HG03064 (cell line): ENCODE measurements around the gene SVIL.
"Not testable (repeated sequence)": the region's sequence is repeated elsewhere in the genome, so short reads cannot be mapped to it uniquely, and the experiment has no call there.

Experiments
- ATAC-seq: cut with Tn5 transposase; IDR thresholded peaks from one replicate; pipeline ENCODE4 v1.9.1; 2021; ENCODE audit warnings: low read depth; ENCODE audit not compliant: unreplicated experiment

SVIL gene

DNA sequence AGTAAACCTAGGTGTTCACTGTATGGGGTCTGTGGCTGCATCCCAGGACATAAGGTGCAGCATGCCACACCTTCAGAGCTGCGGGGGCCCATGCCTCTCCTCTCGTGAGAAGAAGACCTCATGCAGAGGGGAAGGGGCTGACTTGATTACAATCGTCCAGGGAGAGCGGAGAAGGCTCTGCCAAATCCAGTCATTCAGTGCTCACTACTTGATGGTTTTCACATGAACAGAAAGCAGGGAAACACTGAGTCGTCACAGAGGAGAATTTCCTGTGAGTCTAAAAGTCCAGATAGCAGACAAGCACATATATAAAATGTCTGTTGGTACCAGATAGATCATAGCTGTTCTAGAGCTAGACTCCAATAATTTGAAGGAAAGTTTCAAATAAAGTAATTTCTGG lies 52.0 kb downstream of the SVIL start:
- not testable (repeated sequence) for ATAC-seq

DNA sequence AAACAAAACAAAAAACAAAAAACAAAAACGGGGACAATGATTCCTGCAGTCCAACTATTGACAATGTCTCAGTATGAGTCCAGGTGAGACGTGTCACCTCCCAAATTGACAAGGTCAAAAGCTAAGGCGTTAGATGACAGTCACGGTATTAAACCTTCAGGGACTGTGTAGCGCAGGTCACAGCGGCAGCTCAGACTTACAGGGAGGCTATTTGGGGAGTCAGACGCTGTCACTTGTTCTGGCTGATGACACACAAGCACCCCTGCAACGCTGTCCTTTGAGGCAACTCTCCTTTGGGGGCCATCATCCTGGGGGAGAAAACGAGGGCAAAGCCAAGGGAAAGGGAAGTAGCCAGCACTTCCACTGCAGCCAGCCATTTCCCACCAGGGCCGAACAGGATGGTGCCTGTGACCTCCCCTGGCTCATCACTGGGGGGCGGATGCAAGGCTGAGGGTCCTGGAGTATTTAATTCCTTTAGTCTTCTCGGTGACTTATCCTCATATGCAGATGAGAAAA lies 55.3 kb downstream of the SVIL start:
- no peak for ATAC-seq

DNA sequence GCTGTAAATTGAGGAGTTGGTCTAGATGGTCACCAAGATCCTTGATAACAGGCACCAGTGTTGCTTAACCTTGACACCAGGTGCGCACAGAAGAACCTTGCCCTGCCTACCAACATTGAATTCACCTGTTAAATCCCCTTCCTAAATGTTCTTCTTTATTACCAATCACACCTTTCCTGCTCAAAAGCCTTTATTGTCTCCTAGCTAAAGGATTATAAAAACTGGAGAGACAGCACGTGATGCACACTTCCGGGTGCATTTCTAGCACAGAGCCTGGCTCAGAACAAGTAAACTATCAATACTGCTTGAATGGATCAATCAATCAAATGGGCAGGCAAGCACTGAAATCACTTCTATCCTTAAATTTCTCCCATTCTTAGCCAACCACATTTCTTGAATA lies 56.3 kb downstream of the SVIL start:
- ATAC-seq, result no peak

GRCh38 chr10:29576681-29577080 lies 58.1 kb downstream of the SVIL start:
- no peak for ATAC-seq

DNA sequence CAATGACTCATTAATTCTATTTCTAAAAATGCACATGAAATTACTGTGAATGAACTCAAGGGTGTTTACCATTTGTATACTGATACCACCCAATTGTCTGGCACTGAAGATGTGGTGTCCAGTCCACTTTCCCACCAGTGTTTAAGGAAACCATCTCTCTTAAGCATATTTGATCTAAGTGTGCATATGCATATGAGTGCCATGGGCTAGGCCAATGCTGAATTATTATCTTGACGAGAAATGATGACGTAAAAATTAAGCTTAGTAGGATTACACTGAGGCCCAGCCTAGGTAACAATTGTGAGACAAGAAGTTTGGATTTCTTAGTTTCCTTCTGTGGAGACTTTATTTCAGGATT lies 59.7 kb downstream of the SVIL start:
- ATAC-seq, result no peak

DNA sequence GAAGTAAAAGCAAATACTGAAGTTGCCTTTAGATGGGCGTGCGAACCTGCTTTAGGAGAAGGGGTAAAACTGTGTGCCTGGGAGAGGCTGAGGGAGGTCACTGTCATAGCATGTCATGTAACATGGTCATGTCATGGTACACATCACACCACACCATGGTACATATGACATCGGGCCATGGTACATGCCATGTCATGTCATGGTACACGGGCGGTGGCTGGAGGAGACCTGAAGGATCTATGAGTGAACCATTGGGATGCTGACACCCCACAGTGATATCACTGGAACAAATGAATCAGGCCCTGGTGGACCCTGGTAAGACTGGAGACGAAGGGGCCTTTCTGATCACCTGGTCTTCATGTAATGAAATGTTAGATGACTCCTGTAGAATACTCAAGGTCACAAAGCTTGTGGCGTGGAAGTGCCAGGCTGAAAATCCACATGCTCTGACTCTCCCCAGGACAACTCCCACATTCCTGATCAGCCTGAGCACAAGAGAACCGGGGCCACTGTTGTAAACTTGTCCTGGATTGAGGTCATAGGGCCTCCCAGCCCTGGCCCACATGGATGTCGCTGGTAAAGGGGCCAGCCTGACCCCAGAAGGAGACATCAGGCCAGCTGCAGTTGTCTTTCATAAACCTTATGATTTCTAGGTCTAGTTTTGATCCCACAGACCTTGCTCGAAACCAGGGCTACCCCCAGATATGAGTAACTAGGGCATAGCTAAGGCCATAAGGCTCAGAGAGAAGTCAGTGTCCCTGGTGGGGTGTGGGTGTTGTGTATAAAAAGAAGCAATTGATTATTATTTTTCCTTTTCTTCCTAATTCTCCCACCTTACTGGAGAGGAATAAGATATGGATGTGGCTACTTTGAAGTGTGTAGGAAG lies 60.3 kb downstream of the SVIL start:
- ATAC-seq, result not testable (repeated sequence)

GRCh38 chr10:29570248-29570647 lies 64.5 kb downstream of the SVIL start:
- not testable (repeated sequence) for ATAC-seq

DNA sequence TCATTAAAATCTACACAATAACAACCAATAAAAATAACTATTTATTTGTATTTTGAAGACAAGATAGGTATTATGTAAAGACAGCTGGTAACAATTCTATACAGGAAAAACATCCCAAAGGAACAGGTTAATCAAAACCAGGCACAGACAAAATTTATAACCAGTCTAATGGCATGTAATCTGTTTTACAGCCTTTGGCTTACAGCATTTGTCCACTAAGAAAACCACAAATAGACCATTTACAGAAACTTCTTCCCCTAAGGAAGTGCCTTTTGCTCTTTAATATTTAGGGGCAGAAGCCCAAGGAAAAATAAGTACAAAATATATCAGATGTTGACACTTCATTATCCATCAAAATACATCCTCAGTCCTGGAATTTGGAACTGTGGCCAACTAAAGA lies 65.0 kb downstream of the SVIL start:
- ATAC-seq, result no peak

DNA sequence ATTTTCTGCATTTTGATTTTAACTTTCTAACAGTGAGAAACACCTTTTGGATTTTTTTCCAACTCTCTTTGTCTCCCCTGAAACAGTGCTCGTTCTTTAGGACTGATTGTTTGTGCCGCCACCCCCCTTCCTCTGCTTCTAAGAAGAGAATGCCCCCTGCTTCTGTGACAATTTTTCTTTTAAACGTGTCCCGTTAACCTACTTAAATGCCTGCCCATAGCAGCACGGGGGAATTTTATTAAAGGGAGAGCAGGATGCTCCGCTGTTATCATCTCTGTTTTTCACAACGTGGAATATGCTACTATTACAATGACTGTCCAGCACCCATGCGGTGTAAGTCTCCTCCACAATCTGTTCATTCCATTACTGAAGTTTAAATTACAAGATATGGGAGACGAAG lies 67.8 kb downstream of the SVIL start:
- ATAC-seq, result no peak

GRCh38 chr10:29566209-29566608 lies 68.6 kb downstream of the SVIL start:
- ATAC-seq, result not testable (repeated sequence)

GRCh38 chr10:29563420-29564035 lies 71.2 kb downstream of the SVIL start:
- ATAC-seq, result no peak

DNA sequence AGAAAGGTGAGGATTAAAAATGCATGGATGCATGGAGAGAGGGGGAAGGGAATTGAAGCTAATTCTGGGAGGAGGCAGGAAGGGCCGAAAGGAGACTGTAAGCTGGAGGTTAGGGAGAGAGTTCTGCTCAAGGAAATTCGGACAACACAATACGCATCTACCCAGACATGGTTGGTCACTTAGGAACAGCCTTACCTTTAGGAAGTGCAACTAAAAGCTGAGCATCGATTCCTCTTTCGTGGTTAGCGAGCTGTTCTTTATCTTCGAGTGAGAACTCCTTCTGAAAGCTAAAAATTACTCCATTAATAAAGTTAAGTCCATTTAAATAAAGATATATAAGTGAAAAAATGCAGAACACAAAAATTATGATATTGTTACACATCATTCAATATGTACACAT lies 71.8 kb downstream of the SVIL start:
- ATAC-seq, result not testable (repeated sequence)

DNA sequence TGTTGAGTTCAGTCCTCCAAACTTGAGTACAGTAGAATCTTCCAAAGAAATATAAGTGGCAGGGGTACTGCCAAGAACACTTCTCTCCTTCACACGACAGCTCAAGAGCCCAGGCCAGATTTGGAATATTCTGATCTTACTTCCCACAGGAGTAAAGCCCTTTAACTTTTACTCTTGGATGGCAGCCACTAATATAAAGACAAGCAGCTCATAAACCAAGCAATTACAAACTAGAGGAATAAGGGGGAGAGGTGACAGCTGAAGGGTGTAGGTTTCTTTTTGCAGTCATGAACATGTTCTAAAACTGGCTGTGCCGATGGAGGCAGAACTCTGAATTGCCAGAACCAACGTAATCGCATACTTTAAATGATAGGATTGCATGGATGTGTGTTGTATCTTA lies 74.8 kb downstream of the SVIL start:
- no peak for ATAC-seq

- ATAC-seq, result no peak
These were observed 77.1 kb downstream of the SVIL start for GRCh38 chr10:29557665-29558064.

DNA sequence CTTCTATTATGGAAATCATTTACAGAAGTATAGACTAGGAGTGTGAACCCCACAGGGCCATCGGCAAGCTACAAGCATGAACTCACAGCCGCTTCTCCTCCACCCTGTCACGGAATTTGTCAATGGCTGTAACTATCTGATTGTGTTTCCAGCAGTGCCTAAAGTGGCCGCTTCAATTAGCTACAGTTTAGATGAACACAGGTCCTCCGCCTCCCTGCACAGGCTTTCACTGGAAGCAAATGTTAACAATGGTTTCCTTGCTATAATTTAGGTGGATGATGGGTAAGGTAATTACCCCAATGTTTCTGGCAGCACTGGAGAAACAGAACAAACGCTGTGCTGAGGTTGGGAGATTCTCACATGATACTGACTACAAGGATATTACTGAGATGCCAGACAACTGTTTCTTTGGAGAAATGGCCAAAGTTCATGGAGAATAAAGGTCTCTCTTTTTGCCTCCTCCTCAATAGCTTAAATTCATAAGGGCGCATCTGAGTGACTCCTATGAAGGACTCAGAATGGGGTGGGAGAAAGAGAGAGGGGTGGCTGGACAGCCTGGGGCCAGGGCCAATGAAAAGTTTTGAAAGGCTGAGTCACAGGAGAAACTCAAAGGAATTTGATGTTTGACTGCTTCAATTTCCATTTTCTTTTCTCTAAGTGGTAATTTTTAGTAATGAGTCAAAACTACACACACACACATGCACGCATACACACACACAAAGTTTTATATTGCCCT lies 78.9 kb downstream of the SVIL start:
- no peak for ATAC-seq

DNA sequence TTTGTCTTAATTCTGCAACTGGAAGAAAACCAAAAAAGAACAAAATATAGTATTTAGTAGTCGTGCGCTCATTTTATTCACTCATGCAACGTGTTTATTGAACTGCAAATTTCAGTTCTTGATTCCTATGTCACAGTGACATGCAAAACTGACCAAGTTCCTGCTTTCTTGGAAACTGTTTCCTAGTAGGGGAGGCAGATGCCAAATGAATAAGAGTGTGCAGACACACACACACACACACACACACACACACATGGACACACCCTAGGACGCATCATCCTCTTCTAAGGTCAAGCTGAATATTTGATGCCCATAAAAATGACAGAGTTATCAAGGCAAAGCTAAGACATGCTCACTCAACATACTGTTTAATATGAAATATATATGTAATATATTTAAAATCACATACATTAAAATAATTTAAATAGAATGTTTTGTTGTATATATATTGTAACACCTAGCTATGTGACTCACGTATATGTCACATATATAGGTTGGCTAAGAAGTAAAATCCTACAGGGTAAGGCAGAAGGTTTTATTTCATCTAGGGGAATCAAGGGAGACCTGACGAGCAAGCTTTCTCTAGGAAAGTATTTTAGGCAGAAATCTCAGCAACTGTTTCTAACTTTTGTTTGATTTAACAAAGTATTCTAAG lies 79.6 kb downstream of the SVIL start:
- ATAC-seq, result no peak

DNA sequence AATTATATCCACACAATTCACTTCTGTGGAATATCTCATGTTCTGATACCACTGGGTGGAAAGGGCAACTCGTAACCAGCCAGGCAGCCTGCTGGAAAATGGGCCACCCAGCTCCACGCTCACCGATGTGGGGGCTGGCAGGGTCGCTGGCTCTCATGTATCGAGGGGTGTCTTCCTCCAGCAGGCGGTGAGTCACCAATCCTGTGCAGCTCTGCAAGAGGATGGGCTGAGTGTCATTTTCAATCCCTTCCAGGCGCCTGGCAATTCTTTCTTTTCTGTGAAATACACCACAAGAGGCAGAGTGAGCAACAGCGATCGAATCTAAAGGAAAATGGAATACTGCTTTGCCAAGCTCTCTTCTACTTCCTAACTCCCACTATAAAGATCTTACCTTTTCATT lies 80.1 kb downstream of the SVIL start:
- ATAC-seq, result no peak

DNA sequence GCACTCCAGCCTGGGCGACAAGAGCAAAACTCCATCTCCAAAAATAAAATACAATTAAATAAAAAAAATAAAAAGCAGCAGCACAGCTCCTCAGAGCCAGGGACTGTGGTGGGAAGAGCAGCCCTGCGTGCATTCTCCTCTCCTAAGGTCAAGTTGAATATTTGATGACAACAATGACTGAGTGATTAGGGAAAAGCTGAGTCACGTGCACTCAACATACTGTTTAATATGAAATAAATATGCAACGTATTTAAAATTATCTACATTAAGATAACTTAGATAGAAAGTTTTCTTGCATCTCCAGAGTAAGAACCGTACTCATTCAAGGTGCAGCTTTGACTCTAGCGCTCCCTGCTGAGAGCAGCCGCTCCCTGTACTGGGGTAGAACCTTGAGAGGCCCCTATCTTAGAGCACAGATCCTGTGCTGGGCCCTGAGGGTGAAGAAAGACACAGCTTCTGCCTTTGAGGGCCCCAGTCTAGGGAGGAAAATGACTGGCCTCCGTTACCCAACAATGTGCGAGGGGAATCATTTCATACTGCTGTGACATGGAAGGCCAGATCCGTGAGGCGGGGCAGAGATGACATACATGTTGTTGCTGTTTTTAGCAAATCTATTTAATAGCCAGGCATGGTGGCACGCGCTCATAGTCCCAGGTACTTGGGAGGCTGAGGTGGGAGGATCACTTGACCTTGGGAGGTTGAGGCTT lies 81.1 kb downstream of the SVIL start:
- no peak for ATAC-seq

GRCh38 chr10:29553116-29553515 lies 81.7 kb downstream of the SVIL start:
- not testable (repeated sequence) for ATAC-seq

DNA sequence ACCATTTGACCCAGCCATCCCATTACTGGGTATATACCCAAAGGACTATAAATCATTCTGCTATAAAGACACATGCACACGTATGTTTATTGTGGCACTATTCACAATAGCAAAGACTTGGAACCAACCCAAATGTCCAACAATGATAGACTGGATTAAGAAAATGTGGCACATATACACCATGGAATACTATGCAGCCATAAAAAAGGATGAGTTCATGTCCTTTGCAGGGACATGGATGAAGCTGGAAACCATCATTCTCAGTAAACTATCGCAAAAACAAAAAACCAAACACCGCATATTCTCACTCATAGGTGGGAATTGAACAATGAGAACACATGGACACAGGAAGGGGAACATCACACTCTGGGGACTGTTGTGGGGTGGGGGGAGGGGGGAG lies 85.3 kb downstream of the SVIL start:
- ATAC-seq, result not testable (repeated sequence)
